NCI-H1694 (cell line): ENCODE measurements around the gene CLSTN2.

Experiments used
- DNase-seq: peaks from one replicate; lab custom pipeline; 2025; lab: John Stamatoyannopoulos, UW

CLSTN2 gene

DNA sequence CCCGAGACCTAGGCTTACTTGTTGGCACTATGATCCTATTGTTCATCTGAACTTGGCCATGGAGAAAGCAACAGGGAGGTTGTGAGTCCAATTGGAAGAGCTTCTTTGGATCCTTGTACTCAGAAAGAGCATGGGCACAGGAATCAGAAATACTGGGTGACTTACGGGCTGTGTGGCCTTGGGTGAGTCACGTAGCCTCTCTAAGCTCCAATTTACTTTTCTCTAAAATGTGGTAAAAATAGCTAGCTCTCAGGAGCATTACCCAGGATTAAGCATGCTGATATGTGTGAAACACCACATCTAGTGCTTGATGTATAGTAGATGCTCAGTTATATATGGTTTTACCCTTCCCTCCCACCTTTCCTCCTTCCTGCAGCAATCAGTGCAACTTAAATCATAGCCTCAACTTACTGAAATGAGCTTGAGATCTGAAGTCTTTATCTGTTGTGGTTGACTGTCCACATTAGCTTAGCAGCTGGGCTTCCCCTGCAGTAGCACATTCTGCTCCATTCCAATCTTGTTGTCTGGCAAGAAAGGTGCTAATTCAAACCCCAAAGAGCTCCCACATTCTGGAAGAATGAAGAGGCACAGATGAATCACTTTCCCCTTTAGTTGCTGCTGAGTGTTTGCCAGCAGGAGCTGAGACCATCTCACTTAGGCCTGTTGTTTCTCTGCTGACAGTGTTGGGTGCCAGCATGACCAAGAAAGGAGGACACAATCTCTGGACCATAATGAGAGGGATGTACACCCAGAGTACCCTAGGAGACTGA lies 443.8 kb downstream of the CLSTN2 start:
- DNase-seq: no peak

DNA sequence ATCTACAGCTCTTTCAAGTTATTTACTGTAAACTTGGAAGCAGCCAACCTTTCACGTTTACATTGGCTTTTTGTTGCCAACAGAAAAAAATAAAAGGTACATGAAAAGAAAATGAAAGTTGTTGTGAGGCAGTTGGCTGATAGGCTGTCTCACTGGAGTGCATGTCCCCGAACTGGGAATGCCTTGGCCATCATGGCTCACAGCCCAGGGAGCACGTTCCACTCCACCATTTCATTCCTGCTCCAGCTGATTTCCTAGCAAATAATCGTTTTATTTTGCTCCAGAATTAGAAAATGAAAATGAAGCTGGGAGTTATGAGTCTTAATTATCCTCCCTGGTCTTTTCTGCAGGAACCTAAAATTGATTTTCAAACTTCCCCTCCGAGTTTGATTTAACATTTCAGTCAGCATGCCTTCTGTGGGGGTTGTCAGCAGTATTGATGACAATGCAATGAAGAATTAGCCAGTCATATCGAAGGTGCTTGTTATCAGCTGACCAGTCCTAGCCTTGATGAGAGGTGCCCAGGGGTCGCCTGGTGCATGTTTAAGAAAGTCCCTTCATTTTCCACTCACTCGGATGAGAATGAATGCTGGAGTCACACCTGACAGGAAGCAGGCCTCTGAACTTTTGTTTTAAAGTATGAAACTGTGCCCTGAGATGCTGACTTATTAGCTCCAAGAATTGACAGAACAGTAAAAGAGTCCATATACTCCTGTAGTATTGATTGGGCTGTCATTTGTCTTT lies 449.2 kb downstream of the CLSTN2 start:
- DNase-seq: no peak

DNA sequence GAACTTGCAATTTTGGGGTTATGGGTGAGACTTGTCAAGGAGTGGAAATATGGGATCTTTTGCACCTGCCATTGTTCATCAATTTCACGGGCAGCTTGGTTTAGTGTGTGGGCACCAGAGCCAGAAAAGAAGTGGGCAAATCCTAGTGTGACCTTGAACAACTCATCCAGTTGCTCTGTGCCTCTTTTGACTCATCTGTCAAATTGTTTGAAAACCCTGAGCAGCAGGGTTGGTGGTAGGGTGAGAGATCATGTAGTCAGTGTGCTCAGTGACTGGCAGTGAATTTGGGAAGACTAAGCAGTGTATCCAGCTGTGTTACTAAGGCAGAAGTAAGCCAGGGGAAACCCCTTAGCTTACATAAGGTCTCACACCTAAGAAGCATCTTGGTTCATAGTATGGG lies 449.9 kb downstream of the CLSTN2 start:
- DNase-seq: no peak

DNA sequence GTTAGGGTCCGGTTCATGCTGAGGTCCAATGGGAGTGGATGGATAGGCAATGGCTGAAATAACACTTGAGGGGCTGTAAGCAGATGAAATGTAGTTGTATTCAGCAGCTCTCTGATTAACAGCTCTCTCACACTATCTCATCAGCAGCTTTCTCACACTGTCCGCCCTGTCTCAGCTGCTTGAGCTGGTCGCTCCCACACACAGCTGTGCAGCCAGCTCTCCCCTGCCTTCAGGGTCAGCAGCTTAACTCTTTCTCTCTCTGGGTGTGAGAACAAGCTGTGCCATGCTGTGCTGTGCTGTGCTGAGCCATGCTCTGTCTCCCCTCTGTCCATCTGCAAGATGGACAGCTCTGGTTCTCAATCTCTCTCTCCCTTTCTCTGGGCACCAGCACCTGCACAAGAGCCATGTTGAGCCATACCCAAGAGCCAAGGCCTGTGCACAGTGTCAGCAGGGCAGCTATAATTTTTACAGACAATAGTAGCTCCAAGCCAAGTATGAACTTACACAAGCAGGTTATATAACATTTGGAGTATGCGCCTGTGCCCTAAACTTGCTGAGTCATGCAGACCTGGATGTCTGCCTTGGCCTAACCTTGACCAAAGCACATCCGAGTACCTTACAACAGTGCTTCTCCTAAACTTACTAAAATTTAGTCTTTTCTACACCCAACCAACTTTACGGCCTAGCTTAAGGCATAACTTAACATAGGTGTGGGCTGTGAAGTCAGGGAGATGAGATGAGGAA lies 451.5 kb downstream of the CLSTN2 start:
- DNase-seq: no peak

DNA sequence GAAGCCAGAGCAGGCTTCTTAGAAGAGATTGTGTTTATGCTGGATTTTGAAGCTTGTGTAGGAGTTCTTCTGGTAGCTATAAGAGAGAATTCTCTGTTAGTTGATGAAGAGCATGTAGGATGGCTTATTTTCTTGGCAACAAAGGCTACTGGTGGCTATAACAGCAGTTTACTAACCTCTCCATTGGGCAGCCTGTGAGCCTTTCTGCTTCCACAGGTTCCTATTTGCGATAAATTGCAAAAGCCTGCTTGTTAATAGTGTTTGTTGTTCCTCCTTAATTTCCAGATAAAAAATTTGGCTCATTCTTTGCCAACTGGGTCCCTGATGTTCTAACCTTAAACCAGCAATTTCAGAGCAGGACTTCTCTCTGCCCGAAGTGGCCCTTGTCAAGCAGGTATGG lies 452.3 kb downstream of the CLSTN2 start:
- no peak for DNase-seq

DNA sequence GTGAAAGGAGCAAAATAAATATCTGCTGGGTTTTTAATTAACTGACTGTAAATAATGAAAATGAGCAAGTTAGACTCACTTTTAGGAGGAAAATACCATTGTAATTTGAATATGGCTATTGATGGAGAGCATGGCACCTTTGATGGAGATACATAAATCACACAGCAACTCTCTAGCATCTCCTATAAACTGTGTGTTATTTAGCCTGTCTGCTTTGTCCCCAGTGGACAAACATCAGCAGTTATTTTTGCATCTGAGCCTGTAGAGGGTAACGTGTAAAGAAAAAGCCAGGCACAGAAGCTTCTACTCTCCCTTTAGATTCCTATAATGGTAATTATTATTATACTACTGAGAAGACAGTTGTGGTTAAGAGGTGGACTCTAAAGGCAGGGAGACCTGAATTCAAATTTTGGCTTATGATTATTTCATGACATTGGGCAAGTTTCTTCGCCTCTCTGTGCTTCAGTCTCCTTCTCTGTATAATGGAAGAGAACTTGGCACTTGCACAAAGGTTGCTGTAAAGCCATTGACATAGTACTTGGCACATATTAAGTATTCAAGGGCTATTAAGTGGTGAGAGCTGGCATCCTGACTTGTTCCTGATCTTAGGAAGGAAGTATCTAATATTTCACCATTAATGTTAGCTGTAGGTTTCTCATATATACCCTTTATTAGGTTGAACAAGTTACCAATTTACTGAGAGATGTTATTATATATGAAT lies 453.4 kb downstream of the CLSTN2 start:
- DNase-seq: no peak

DNA sequence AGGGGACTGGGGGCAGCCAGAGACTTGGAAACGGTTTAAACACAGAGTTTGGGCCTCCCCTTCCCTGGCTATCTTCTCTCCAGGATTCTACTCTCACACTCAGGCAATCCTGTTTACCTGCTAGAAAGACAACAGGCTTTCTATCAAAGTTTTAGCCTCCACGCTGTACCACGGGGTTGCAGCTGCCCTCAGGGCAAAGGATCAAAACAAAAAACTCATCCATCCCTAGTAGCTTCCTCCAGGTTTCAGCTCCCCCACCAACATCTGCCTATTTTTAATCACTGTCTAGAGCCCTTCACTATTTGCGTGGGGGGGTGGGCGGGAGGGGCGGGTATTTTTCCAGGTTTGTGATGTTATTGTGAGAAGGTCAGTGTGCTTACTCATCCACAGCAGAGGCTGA lies 456.1 kb downstream of the CLSTN2 start:
- DNase-seq: no peak

DNA sequence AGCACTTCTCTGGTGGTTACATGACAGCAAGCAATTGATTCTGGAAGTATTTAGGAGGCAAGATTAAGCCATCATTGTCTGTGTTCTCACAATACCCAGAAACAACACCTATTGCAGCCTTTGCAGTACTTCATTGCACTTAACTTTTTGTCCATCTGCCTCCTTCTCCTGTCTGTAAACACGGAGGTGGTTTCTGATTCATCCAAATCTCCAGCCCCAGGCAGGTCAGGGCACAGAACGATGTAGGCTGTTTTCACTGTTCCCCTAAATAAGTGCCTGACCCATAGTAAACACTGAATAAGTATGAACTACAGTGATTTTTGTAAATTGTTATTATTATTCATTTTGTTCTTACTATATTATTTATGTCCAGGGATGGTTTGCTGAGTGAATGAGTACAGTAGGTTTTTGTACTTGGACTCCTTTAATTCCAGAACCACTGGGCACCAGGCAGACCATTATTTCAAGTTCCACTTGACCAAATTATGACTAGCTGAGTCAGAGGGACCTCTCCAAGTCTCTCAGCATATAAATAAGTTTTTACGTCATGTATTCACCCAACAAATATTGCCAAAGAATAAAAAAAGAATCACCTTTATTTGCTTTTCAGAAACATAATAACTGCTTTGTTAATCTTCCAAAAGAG lies 459.6 kb downstream of the CLSTN2 start:
- DNase-seq: no peak

DNA sequence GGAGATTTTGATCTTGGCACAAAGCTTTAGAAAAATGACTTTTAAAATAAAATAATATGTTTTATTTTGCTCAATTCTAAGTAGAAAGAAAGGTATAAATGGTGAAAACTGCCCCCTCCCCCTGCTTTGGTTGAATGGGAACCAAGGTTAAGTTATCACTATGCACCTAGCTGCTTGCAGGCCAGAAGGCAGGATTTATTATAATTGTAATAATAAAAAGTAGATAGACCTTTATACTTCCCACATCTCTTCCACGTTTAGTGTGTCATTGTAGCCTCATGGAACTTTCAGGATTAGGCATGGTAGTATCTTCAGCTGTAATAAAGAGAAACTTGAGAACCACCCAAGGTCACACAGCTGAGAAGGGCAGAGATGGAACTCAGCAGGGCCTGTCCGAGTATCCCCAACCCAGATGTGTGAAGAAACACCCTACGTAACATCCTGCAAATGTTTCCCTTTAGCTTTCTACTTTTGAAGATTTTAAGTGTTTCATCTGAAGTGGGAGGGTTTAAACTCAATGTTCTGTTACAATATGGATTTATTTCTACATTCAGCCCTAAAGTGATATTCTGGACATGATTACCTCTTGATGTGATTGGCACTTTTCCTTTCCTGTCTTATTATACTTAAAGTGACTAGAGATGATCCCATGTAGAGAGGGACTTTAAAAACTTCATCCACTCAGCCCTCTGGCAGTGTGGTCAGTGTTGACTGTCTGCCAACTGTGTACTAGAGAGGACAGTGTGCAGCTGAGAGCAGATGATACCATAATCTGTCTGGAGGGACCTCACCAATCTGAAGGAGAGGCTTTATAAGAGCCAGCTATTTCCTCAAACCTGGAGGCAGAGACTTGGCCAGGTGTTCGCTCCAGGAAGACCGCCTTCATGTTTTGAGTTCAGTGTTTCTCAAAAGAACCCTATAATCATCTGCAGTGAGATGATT lies 460.4 kb downstream of the CLSTN2 start:
- no peak for DNase-seq

DNA sequence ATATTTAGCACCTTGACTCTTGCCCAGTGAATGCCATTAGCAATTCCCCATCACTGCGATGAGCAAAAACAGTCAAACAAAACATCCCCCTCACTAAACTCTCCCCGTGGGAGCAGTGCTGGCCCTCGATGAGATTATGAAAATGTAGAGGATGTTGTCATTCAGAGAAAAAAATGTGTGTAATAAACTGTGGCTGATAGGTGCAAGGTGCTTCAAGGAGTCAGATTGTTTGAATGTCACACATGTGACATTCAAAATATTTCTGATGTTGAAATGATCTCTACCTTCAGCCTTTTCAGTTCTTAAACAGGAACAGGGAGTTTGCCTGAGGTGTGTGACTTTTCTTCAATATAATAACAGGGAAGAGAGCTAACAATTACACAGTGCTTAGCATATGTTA lies 461.1 kb downstream of the CLSTN2 start:
- DNase-seq: no peak

DNA sequence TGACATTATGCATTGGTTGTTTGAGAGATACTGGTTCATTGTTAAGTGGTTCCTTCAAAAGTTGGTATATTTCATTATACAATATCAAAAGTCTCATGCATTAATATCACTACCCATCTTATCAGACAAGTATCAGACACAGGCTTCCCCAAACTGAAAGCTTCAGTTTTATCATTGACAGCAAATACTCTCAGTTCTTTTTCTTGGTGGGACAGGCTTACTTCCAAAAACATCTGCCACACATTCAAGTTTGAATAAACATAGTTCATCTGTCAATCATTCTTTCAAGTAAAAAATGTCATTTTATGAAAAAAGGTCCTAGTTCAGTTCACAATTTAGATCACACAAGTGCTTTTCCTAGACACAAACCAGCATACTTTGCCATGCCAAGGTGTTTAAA lies 462.9 kb downstream of the CLSTN2 start:
- no peak for DNase-seq

DNA sequence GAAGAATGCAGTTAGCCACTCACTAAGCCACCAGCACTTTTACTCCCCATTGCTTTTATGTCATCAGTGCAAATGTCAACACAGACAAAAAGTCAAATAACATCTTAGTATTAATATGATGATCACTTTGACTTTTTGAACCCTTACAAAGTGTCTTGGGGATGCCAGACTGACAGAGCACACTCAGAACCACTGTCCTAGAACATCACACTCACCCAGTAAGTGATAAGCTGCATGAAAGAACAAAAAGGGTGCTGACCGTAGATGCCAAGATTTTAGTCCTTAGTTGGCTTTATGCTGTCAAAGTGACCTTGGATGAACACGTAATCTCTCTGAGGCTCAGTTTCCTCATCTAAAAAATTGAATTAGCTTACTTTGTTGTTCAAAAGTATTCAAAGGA lies 463.4 kb downstream of the CLSTN2 start:
- no peak for DNase-seq

DNA sequence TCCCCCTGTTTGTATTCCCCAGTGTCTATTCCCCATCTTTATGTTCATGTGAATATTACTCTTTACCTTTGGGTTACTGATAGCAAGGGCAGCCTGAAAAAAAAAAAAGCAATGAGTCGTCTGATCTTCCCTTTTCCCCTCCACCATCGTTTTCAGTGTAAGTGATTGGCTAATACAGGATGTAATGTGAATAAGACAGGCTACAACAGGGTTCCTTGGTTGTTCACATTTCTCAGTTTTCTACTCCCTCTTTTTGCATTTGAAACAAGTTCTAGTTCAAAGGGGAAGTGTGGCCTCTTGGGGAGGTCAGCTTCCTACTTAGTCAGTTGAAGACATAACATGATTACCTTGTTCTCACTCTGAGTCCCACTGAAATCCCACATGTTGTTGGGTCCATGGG lies 464.9 kb downstream of the CLSTN2 start:
- no peak for DNase-seq

DNA sequence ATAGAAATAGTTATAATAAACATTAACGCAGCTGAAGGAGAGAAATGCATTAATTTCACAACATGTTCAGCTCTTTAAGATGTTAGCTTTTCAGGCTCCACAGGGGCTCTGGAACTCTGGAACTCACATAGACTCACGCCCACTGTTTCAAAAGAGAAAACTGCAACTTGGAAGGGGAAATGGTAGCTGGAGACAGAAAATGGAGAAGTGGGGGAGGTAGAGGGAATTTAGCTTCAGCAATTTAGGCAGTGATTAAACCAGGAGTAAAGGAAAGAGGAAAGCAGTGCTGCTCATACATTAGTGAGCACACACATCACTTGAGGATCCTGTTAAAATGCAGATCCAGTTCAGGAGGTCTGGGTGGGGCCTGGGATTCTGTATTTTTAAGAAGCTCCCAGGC lies 468.1 kb downstream of the CLSTN2 start:
- DNase-seq: no peak

DNA sequence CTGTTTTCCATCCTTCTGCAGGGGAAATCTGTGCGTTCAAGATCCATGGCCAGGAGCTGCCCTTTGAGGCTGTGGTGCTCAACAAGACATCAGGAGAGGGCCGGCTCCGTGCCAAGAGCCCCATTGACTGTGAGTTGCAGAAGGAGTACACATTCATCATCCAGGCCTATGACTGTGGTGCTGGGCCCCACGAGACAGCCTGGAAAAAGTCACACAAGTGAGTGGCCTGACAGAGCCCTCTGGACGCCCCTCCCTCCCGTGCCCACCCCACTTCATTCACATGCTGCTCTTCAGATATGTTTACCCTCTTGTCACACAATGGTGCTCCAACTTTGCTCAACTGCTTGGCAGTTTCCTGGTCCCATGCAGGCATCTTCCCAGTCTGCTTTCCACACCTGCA lies 468.6 kb downstream of the CLSTN2 start:
- DNase-seq: no peak

DNA sequence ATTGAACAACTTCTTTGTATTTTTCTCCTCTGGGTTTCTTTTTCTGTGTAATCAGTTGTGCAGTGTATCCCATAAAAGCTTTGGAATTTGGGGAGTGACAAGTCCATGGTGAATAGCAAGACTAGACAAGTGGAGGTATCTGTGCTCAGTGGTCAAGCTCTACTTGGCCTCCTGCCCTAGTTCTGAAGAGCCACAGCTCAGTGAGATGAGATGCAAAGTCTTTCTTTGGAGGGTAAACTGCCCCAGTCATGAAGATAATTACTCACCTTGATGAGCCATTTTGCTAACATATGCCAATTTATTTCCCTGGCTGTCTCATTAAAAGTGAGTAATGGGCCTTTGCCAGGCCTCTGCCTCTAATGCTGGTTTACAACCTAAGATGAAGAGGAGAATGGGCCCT lies 471.7 kb downstream of the CLSTN2 start:
- DNase-seq: peak; percentile 45

DNA sequence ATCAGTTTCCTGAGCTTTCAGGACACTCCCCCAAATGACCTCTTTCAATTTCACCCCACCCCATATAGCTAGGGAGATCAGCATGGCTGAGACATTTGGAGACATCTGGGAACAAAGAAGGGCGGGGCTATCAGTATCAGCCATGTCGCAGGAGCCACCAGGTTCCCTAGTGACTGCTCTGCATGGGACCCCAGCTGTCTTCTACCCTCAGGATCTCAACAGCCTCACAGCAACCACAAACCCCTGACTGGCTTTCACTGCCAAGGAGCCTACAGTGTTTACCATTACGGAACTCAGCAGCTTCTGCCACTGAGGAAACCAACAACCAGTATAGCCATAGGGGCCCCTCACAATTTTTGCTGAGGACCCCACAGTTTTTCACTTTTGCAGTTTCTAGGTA lies 473.3 kb downstream of the CLSTN2 start:
- no peak for DNase-seq

DNA sequence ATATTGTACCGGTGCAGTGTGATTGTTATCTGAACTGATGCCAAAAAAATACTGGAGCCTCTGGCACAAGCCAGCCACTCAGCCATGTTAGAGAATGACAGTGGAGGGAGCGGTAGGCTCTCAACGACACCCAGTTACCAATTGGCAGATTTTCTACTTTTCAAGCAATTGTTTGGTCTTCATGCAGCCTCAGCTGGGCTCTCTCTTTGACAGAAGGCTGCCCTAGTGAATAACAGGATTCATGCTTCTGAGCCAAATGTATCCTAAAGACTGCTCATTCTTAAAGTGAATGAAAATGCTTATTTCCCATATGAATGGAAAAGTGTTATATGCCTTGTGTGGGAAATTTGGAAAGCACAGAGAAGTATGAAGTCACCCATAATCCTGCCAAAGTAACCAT lies 481.7 kb downstream of the CLSTN2 start:
- DNase-seq: peak; percentile 21

DNA sequence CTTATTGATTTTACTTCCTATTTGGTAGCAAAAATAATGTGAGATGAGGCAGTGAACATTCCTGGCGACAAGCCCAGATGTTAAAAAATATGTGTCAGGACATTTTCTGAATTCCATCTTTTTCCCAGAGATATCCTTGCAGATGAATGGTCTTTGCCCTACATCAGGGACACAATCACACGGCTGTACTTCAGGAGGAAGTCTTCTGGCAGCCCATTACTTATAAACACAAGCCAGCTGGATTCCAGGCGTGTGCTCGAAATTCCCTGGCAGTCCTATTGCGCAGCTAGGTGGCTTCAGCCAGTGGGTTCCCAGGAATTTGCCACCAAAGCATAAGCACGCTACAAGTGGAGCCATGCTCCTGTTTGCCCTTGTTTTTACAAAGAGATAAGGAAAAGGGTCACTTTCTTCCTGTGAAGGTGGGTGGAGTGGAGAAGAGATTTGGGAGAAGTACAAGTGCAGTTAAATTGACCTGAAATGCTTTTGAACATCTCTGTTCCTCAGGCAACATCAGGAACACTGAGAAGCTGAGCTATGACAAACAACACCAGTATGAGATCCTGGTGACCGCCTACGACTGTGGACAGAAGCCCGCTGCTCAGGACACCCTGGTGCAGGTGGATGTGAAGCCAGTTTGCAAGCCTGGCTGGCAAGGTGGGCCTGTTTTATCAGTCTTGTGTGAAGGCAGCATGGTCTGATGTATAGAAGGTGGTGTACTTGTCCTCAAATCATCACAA lies 485.8 kb downstream of the CLSTN2 start:
- no peak for DNase-seq

DNA sequence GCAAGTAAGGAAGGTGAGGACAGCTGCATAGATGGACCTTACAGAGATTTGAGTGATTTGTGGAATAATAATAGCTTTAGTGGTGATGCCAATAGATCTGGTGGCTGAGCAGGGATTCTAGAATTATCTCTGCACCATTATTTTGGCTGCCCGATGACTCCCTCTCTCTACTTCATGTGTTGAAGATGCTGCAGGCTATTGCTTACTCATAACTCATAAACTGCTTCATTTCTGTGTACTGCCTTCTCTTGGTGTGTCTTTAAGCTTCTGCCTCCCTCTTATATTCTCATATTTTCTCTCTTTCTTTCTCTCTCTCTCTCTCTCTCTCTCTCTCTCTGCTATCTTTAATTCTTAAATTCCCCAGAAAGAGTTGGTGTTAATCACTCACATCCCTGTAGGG lies 486.9 kb downstream of the CLSTN2 start:
- DNase-seq: no peak
